Measurements from ENCODE around the gene RPL18. TPM values are rescaled to one million over a fixed set of nuclear protein-coding genes. Genes with fewer than 3 reads are reported as not detected.
A peak's percentile ranks its signal among the peaks of the same experiment; 100 is the strongest.
"Not testable (repeated sequence)": the region's sequence is repeated elsewhere in the genome, so short reads cannot be mapped to it uniquely, and the experiment has no call there.

RPL18 gene
- total RNA-seq, 1 donor from 2014 or later = 530 TPM

GRCh38 chr19:48634424-48635262 lies 15.7 kb upstream of the RPL18 start:
- peak overlapping the region; percentile 98 for H3K27ac ChIP-seq (replicated peaks)
- H3K4me3 ChIP-seq = peak overlapping the region; percentile 81
- H3K9me3 ChIP-seq (replicated peaks) = no peaks in the 10 kb centered on the region
- no peaks in the 10 kb centered on the region for H3K27me3 ChIP-seq (ENCODE audit: low read depth)
- DNase-seq = peak; percentile 98
- TF ChIP-seq CTCF (IDR thresholded peaks at IDR 0.05; ENCODE audit: borderline replicate concordance) = no peak
- H3K4me1 ChIP-seq = peaks cover 83% of the 10 kb centered on the region
- intact Hi-C loops (cut with micrococcal nuclease) = no loop called here
- H3K36me3 ChIP-seq = peaks cover 12% of the 10 kb centered on the region

GRCh38 chr19:48634036-48634342 lies 15.0 kb upstream of the RPL18 start:
- intact Hi-C loops (cut with micrococcal nuclease) = no loop called here
- H3K27me3 ChIP-seq (ENCODE audit: low read depth) = no peaks in the 10 kb centered on the region
- TF ChIP-seq CTCF (IDR thresholded peaks at IDR 0.05; ENCODE audit: borderline replicate concordance) = no peak
- H3K4me3 ChIP-seq = peak overlapping the region; percentile 81
- peaks cover 12% of the 10 kb centered on the region for H3K36me3 ChIP-seq
- H3K4me1 ChIP-seq = peaks cover 85% of the 10 kb centered on the region
- peak overlapping the region; percentile 98 for H3K27ac ChIP-seq (replicated peaks)
- no peaks in the 10 kb centered on the region for H3K9me3 ChIP-seq (replicated peaks)
- no peak for DNase-seq

GRCh38 chr19:48633148-48634035 lies 14.4 kb upstream of the RPL18 start:
- H3K4me1 ChIP-seq = peaks cover 79% of the 10 kb centered on the region
- TF ChIP-seq CTCF (IDR thresholded peaks at IDR 0.05; ENCODE audit: borderline replicate concordance) = no peak

GRCh38 chr19:48632692-48633147 lies 13.7 kb upstream of the RPL18 start:
- Histone ChIP-seq H3K4me1 (peaks cover 78% of the 10 kb centered on the region), H3K27me3 (ENCODE audit: low read depth) (no peaks in the 10 kb centered on the region), H3K36me3 (peaks cover 12% of the 10 kb centered on the region), H3K4me3 (peak overlapping the region; percentile 81), H3K27ac (replicated peaks) (peak overlapping the region; percentile 98), H3K9me3 (replicated peaks) (no peaks in the 10 kb centered on the region)
- TF ChIP-seq CTCF (IDR thresholded peaks at IDR 0.05; ENCODE audit: borderline replicate concordance) = no peak
- no peak for DNase-seq
- intact Hi-C loops (cut with micrococcal nuclease) = no loop called here

More at GRCh38 chr19:48633148-48634035, 14.4 kb upstream of the RPL18 start:
- Histone ChIP-seq H3K27me3 (ENCODE audit: low read depth) (no peaks in the 10 kb centered on the region), H3K9me3 (replicated peaks) (no peaks in the 10 kb centered on the region), H3K27ac (replicated peaks) (peak overlapping the region; percentile 98), H3K4me3 (peak overlapping the region; percentile 81), H3K36me3 (peaks cover 12% of the 10 kb centered on the region)
- DNase-seq = no peak
- intact Hi-C loops (cut with micrococcal nuclease) = no loop called here

GRCh38 chr19:48632286-48632685 lies 13.3 kb upstream of the RPL18 start:
- H3K9me3 ChIP-seq (replicated peaks); DNase-seq; H3K27me3 ChIP-seq (ENCODE audit: low read depth); H3K4me3 ChIP-seq; intact Hi-C loops (cut with micrococcal nuclease): not testable (repeated sequence)
- Histone ChIP-seq H3K27ac (replicated peaks) (peak overlapping the region; percentile 98), H3K36me3 (peaks cover 12% of the 10 kb centered on the region), H3K4me1 (peaks cover 78% of the 10 kb centered on the region)

Data from left ventricle myocardium inferior (tissue), 1 donor.